HepG2 (cell line): ENCODE measurements around the gene ATP4B.

Experiments
- CCAR2 ChIP-seq: fragments of 200-400 bp; formaldehyde crosslinking; optimal IDR thresholded peaks from 2 replicates; pipeline ENCODE3; 2018; ENCODE audit warnings: low read depth, mild to moderate bottlenecking, low read length, moderate library complexity
- GABPB1 ChIP-seq: IDR thresholded peaks from 2 replicates; pipeline ENCODE4 v1.6.1; 2016; ENCODE audit warnings: mild to moderate bottlenecking, missing genetic modification reagents, moderate library complexity, missing compliant biosample characterization
- NR3C1 ChIP-seq: sonication (generic); formaldehyde crosslinking; IDR thresholded peaks from 2 replicates; pipeline ENCODE4 v1.4.0; 2020; ENCODE audit warnings: missing genetic modification reagents
- POLR2AphosphoS5 ChIP-seq: IDR thresholded peaks from 2 replicates; pipeline ENCODE4 v1.6.1; 2012; ENCODE audit warnings: low read depth, low read length
- RXRA ChIP-seq: sonication (generic); formaldehyde crosslinking; IDR thresholded peaks from 2 replicates; pipeline ENCODE4 v1.5.1; 2020; ENCODE audit warnings: missing genetic modification reagents
- SP2 ChIP-seq: sonication (generic); formaldehyde crosslinking; IDR thresholded peaks from 2 replicates; pipeline ENCODE4 v1.5.1; 2020; ENCODE audit warnings: mild to moderate bottlenecking, missing genetic modification reagents
- ZFP36 ChIP-seq: fragments of 150-350 bp; IDR thresholded peaks from 2 replicates; pipeline ENCODE4 v1.6.1; 2018; ENCODE audit warnings: borderline replicate concordance, low read length, low read depth; ENCODE audit not compliant: partially characterized antibody
- ZNF557 ChIP-seq: sonication (generic); formaldehyde crosslinking; IDR thresholded peaks from 2 replicates; pipeline ENCODE4 v1.4.0; 2020; ENCODE audit warnings: missing genetic modification reagents
- TF ChIP-seq, protein P1 (sequence below): sonication (generic); formaldehyde crosslinking; IDR thresholded peaks from 2 replicates; pipeline ENCODE4 v1.4.0; 2020; ENCODE audit warnings: missing genetic modification reagents
- TF ChIP-seq, protein P2 (sequence below): sonication (generic); formaldehyde crosslinking; conservative IDR thresholded peaks from 2 replicates; pipeline ENCODE4 v1.4.0; 2020; ENCODE audit warnings: missing genetic modification reagents
- TF ChIP-seq, protein P3 (sequence below): IDR thresholded peaks from 2 replicates; pipeline ENCODE4 v1.6.1; 2012; ENCODE audit warnings: low read depth, low read length, improper control_type of control experiment
- TF ChIP-seq, protein P4 (sequence below): sonication (generic); formaldehyde crosslinking; IDR thresholded peaks from 2 replicates; pipeline ENCODE4 v1.4.0; 2020; ENCODE audit warnings: mild to moderate bottlenecking, missing genetic modification reagents

DNA sequence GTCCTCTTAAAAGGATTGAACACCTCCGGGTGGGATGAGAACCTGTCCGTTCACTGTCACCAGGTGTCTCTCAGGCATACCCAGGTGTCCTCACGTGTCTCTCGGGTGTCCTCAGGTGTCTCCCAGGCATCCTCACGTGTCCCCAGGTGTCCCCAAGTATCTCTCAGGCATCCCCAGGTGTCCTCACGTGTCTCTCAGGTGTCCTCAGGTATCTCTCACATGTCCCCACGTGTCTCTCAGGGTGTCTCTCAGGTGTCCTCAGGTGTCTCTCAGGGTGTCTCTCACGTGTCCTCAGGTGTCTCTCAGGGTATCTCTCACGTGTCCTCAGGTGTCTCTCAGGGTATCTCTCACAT, 33.8 kb downstream of the ATP4B start:
- TF ChIP-seq NR3C1 (CRISPR knock-in tag) (no peak), ZNF557 (CRISPR knock-in tag) (no peak), CCAR2 (no peak), ZFP36 (no peak), SP2 (CRISPR knock-in tag) (no peak), RXRA (CRISPR knock-in tag) (no peak), GABPB1 (CRISPR knock-in tag) (no peak), POLR2AphosphoS5 (no peak)
- TF ChIP-seq, protein P1, sequence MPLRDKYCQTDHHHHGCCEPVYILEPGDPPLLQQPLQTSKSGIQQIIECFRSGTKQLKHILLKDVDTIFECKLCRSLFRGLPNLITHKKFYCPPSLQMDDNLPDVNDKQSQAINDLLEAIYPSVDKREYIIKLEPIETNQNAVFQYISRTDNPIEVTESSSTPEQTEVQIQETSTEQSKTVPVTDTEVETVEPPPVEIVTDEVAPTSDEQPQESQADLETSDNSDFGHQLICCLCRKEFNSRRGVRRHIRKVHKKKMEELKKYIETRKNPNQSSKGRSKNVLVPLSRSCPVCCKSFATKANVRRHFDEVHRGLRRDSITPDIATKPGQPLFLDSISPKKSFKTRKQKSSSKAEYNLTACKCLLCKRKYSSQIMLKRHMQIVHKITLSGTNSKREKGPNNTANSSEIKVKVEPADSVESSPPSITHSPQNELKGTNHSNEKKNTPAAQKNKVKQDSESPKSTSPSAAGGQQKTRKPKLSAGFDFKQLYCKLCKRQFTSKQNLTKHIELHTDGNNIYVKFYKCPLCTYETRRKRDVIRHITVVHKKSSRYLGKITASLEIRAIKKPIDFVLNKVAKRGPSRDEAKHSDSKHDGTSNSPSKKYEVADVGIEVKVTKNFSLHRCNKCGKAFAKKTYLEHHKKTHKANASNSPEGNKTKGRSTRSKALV (CRISPR knock-in tag), result no peak
- TF ChIP-seq, protein P2, sequence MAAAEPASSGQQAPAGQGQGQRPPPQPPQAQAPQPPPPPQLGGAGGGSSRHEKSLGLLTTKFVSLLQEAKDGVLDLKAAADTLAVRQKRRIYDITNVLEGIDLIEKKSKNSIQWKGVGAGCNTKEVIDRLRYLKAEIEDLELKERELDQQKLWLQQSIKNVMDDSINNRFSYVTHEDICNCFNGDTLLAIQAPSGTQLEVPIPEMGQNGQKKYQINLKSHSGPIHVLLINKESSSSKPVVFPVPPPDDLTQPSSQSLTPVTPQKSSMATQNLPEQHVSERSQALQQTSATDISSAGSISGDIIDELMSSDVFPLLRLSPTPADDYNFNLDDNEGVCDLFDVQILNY, result no peak
- TF ChIP-seq, protein P3, sequence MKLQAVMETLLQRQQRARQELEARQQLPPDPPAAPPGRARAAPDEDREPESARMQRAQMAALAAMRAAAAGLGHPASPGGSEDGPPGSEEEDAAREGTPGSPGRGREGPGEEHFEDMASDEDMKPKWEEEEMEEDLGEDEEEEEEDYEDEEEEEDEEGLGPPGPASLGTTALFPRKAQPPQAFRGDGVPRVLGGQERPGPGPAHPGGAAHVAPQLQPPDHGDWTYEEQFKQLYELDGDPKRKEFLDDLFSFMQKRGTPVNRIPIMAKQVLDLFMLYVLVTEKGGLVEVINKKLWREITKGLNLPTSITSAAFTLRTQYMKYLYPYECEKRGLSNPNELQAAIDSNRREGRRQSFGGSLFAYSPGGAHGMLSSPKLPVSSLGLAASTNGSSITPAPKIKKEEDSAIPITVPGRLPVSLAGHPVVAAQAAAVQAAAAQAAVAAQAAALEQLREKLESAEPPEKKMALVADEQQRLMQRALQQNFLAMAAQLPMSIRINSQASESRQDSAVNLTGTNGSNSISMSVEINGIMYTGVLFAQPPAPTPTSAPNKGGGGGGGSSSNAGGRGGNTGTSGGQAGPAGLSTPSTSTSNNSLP, result no peak
- TF ChIP-seq, protein P4, sequence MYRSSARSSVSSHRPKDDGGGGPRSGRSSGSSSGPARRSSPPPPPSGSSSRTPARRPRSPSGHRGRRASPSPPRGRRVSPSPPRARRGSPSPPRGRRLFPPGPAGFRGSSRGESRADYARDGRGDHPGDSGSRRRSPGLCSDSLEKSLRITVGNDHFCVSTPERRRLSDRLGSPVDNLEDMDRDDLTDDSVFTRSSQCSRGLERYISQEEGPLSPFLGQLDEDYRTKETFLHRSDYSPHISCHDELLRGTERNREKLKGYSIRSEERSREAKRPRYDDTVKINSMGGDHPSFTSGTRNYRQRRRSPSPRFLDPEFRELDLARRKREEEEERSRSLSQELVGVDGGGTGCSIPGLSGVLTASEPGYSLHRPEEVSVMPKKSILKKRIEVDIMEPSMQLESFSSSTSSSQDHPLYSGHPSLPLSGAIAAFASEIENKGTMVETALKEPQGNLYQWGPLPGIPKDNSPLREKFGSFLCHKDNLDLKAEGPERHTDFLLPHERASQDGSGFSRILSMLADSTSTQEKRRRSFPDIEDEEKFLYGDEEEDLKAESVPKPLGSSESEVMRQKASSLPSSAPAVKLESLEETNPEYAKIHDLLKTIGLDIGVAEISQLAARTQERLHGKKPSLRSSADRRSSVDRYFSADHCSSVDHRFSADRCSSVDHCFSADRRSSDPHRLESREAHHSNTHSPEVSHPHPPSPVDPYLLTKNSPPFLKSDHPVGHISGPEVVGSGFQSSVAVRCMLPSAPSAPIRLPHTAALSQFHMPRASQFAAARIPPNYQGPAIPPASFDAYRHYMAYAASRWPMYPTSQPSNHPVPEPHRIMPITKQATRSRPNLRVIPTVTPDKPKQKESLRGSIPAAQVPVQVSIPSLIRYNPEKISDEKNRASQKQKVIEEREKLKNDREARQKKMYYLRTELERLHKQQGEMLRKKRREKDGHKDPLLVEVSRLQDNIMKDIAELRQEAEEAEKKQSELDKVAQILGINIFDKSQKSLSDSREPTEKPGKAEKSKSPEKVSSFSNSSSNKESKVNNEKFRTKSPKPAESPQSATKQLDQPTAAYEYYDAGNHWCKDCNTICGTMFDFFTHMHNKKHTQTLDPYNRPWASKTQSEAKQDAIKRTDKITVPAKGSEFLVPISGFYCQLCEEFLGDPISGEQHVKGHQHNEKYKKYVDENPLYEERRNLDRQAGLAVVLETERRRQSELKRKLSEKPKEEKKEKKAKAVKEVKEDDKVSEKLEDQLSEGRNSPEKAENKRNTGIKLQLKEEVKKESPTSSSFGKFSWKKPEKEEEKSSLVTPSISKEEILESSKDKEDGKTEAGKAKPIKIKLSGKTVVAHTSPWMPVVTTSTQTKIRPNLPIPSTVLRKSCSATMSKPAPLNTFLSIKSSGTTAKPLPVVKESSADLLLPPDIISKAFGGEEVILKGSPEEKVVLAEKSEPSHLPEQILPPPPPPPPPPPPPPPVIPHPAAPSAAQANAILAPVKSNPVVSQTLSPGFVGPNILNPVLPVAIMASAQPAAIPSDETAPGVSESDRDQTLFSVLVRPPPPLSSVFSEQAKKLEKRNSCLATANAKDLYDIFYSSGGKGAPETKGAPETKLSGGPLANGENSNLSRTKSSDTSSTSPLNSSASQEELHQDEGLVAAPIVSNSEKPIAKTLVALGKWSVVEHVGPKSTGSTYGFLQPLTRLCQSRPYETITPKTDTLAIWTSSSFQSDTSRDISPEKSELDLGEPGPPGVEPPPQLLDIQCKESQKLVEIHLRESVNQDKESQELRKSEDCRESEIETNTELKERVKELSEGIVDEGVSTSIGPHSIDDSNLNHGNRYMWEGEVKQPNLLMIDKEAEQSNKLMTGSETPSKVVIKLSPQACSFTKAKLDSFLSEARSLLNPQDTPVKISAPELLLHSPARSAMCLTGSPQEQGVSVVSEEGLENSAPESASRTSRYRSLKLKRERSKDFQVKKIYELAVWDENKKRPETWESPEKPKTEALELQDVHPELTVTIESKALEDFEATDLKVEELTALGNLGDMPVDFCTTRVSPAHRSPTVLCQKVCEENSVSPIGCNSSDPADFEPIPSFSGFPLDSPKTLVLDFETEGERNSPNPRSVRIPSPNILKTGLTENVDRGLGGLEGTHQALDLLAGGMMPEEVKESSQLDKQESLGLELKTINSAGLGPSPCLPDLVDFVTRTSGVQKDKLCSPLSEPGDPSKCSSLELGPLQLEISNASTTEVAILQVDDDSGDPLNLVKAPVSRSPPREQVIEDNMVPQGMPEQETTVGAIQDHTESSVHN (CRISPR knock-in tag), result no peak
